Iris pigment epithelial cell (primary cell): Measurements from ENCODE around the gene GDF11.
A peak's percentile ranks its signal among the peaks of the same experiment; 100 is the strongest.

ENCODE experiments used
- DNase-seq: peaks from one replicate; pipeline ENCODE4 v3.0.0-alpha.2; 2011; ENCODE audit warnings: low read depth

Gene GDF11

GRCh38 chr12:55707219-55707671 lies 35.7 kb upstream of the GDF11 start:
- DNase-seq, result no peak

DNA sequence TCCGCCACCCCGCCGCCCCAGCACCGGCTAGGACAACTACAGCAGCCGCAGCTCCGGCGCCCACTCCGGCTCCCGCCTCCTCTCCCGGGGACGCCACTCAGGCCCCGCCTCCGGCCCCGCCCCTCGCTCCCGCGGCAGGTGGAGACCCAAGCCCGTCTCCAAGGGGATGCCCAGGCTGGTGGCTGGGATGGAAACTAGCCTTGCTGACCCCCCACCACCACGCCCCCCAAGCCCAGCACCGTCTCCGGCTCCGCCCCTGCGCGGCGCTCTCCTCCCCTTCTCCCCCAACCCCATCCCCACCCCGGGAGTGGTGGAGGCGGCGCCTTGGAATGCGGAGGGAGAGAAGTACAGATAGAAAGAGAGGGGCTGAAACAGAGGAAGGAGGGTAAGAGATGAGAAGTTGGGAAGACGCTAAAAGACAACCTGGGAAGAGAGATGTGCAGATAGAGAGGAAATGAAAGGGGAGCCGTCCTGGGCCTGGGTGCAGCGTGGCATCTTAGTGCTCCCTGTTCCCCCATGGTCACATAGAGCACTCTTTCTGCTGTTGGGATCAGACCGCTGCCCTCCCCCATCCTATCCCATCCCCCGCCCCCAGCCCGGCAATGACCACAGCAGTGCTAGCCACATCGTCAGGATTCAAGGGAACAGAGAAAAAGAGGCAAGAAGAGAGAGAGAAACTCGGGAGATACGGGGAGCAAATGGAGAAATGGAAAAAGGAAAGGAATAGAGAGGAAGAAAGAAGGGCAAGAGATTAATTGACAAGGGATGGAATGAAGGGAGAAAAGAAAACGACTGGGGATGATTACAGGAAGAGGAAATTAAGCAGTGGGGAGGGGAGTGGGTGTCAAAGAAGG lies 34.9 kb upstream of the GDF11 start, which contains the start of gene ITGA7:
Gene ITGA7 (minus strand): TSS at position 64 of the 854 bp plus-strand sequence. CDS start 222 bp downstream, outside the sequence.
- no peak for DNase-seq

DNA sequence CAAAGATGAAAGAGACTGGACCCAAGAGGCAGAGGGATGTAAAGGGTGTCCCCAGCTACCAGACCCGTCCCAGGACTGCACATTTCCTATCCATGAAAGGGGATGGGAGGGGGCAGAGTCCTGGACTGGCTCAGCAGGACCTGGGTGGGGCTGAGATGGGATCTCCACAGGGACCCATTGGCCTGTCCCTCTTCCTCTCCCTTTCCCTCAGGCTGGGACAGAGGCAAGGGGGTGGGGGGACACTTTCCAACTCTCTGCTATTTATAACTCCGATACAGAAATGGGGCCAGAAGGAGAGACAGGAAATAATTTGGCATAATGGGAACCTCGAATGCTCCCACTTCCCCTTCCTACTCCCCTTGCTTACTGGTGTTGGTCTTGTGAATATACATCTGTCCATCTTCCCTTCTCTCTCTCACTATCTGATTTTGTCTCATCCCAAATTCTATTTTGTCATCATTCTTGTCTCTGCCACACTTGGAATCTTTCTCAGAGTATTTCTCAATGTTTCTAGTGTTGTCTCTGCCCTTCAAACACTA lies 34.2 kb upstream of the GDF11 start:
- DNase-seq, result no peak

- DNase-seq, result no peak
These were observed 31.0 kb upstream of the GDF11 start for GRCh38 chr12:55711786-55712553.

DNA sequence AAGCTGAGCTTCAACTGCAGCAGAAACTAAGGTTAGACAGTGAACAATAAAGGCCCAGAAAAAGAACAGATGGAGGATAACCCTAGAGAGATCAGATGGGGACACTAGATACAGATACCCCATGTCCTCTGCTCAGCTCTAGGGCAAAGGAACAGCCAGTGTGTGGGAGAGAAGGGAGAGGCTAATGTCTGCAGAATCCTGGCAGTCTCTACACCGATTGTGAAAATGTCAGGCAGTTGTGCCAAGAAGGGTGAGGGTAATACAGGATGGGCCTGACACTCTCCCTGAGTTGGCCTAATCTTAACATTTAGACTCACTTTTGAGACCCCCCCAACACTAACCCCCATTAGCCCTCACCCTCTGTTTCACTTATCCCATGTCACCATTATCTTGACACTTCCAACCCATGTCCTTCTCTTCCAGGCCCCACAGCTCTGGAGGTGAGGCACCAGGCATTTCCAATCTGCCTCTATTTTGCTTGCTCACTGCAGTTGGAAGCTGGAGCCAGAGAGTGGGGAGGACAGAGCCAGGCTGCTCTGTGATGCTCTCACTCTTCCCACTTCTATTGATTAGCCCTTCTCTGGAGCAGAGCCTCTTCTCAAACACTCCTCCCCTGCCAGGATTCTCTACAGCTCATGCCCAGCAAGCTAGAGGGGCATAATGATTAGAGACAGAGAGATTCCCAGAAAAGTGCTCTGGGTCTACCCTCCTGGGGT lies 30.1 kb upstream of the GDF11 start:
- DNase-seq, result no peak

DNA sequence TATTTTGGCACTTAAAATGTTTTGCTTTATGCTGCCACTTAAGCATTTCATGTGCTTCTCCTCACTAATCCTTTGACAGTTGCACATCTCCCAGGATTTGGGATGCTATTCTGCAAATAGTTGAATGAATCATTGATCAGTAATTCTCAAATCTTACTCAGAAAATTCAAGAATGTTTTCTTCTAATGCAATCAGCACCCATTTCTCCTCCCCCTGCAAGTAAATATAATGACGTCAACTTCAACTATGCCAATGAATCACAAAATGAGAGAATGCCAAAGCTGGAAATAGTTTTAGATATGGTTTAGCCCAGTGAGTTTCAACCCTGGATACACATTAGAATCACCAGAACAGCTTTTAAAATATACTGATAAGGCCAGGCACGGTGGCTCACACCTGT lies 29.2 kb upstream of the GDF11 start:
- peak; percentile 91 for DNase-seq

DNA sequence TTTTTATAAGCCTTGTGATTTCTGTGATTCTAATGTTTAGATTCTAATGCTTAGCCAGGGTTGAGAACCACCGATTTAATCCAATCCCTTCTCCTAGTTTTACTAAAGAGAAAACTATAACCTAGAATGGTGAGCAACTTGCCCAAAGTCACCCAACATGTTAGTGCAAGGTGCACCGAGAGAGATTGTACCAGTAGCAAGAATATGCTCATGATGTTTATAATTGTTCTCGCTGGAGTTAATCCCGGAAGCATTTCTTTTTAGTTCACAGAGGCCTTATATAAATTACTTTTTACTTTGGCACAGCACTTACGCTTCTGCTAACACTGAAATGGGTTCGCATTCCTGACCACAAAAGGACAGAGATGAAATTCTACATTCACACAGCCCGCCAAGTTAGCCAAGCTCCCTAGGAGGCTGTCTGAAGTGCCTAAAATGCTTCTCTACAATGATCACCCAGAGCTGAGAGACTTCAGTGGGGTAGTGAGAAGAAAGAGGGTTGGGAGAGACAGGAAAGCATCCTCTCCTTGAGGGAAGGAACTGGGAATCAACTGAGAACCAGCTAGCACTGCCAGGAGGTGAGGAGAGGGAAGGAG lies 27.7 kb upstream of the GDF11 start:
- DNase-seq, result no peak

GRCh38 chr12:55715833-55716581 lies 26.9 kb upstream of the GDF11 start, which contains the start of gene BLOC1S1:
TSS of gene BLOC1S1 (plus strand) at chr12:55716046. CDS start at chr12:55716052, 6 bp downstream.
- DNase-seq, result peak; percentile 89

GRCh38 chr12:55716582-55716957 lies 26.4 kb upstream of the GDF11 start:
- DNase-seq, result no peak

DNA sequence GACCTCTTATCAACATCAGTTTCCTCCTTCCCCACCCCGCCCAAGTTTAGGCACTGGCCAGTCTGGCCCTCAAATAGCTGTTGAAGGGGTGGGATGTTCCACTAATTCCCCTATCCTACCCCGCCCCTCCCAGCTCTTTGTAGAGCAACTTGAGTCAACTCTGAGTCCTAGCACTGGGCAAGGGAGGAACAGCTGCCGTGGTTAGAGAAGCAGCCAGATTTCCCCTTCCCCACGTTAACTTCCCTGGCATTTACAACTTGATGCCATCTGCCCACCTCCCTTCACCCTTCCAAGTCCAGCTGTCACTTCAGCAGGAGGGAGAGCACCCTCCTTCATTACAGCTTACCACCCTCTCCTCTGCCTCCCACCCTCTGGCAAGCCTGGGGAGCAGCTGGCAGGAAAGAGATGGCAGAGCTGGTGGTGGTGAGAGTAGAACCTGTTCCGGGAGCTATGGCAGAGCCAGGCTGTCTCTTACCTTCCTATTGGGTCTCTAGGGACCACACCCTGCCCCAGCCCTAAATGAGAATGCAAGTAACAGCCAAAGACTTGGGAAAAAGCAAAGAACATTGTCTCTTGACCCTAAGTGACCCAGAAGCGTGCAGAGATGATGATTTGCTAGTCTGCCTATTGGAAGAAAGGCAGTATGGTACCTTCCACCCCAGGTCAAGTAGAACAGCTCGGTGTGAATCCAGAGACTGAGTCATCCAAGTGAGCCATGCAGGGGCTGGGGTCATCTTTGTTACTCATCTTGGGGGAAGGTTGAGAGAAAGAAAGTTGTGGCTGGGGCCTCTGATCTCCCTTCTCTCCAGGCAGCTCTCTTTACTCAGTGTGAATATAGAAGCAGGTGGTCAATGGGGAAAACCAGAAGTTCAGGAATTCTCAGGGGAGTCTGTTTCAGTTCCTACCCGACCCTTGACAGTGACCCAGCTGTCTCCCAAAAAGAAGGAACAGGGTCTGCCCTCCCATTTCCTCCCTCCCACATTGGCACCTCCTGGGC lies 25.6 kb upstream of the GDF11 start:
- peak; percentile 76 for DNase-seq

DNA sequence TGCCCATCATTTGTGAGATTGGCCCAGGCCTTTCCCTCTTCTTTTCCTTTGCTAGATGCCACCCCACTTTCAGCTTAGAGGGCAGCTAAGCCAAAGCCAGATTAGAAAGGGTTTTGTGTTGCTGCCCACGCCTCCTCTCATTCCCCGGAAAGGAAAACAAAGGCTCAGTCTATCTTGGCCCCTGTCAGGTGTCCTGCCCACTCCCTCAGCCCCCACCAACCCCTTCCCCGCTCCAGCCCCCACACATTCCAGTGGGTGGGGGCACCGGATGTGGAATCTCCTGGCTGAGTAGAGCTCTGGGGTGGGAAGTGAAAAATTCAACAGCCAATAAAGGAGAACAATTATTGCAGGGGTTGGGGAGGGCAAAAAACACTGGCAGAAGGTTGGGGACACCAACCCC lies 24.9 kb upstream of the GDF11 start:
- no peak for DNase-seq

GRCh38 chr12:55718624-55719275 lies 24.2 kb upstream of the GDF11 start:
- DNase-seq, result no peak

- no peak for DNase-seq
These were observed 23.6 kb upstream of the GDF11 start for GRCh38 chr12:55719371-55719770.

DNA sequence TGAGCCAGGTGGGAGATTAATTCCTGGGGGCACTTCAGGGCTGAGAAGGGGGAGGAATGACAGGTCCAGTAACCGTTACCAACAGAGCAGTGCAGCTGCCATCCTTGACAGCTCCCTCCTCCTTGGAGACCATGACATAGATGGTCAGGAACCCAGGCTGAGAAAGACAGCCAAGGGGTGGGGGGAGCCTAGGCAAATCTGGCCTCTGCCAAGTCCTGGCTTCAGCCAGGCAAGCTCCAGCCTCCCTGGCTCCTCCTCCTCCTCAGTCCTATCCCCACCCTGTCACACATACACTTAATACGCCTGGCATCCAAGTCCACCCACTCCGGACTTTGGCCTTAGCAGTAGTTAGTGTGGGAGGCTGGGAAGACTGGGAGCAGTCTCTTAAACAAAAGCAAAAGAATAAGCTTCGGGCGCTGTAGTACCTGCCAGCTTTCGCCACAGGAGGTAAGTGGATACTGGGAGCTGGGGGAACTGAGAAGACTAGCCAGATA lies 22.8 kb upstream of the GDF11 start, which contains the start of gene RDH5:
Gene RDH5 (plus strand): TSS at position 323 of the 494 bp plus-strand sequence. CDS start 792 bp downstream, outside the sequence.
- DNase-seq, result peak; percentile 65

DNA sequence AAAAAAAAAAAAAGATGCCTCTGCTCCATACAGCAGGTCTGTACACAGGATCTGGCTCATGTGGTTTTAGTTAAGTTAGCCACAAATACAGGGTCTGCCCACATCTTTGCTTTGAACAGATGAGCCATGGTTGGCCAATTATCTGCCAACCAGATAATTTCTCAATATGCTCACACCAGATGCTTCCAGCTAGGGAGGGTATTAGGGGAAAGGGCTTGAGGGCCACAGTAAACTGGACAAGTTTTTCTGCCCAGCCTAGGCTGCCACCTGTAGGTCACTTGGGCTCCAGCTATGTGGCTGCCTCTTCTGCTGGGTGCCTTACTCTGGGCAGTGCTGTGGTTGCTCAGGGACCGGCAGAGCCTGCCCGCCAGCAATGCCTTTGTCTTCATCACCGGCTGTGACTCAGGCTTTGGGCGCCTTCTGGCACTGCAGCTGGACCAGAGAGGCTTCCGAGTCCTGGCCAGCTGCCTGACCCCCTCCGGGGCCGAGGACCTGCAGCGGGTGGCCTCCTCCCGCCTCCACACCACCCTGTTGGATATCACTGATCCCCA lies 22.0 kb upstream of the GDF11 start:
- peak; percentile 84 for DNase-seq

DNA sequence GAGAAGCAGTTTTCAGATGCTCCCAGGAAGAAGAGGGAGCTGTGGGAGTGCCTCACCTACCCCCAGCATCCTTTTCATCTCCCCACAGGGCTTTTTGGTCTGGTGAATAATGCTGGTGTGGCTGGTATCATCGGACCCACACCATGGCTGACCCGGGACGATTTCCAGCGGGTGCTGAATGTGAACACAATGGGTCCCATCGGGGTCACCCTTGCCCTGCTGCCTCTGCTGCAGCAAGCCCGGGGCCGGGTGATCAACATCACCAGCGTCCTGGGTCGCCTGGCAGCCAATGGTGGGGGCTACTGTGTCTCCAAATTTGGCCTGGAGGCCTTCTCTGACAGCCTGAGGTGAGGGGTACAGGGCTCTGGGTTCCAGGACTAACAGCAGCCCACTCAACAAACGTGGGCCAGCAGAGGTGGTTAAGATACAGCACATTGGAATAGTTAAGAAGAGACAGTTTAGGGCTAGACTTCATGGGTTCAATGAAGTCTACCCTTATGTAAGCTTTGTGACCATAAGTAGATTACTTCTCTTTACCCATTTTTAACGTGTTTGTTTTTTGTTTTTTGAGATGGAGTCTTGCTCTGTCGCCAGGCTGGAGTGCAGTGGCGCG lies 21.2 kb upstream of the GDF11 start:
- no peak for DNase-seq

GRCh38 chr12:55722948-55723347 lies 20.0 kb upstream of the GDF11 start:
- DNase-seq, result no peak
